Osteocyte (in vitro differentiated cells): Measurements from ENCODE around the gene PDE4D. TPM values are rescaled to one million over a fixed set of nuclear protein-coding genes. Genes with fewer than 3 reads are reported as not detected.

Experiments used
- DNase-seq: peaks from one replicate; pipeline ENCODE4 v3.0.0; 2021; ENCODE audit warnings: mixed read lengths; ENCODE audit not compliant: unreplicated experiment; ENCODE audit errors: extremely low spot score
- H3K27ac Mint-ChIP-seq: one replicate; pipeline ENCODE4 v1.8.0; 2021; ENCODE audit warnings: mild to moderate bottlenecking, mixed read lengths; ENCODE audit not compliant: unreplicated experiment
- H3K27me3 Mint-ChIP-seq: one replicate; pipeline ENCODE4 v1.8.0; 2021; ENCODE audit warnings: mixed read lengths; ENCODE audit not compliant: unreplicated experiment
- H3K36me3 Mint-ChIP-seq: one replicate; pipeline ENCODE4 v1.8.0; 2021; ENCODE audit warnings: mixed read lengths; ENCODE audit not compliant: unreplicated experiment
- H3K4me1 Mint-ChIP-seq: one replicate; pipeline ENCODE4 v1.8.0; 2021; ENCODE audit warnings: mixed read lengths; ENCODE audit not compliant: unreplicated experiment
- H3K4me3 Mint-ChIP-seq: one replicate; pipeline ENCODE4 v1.8.0; 2021; ENCODE audit warnings: mild to moderate bottlenecking, moderate library complexity, mixed read lengths; ENCODE audit not compliant: unreplicated experiment
- H3K9me3 Mint-ChIP-seq: one replicate; pipeline ENCODE4 v1.8.0; 2021; ENCODE audit warnings: mixed read lengths; ENCODE audit not compliant: unreplicated experiment
- CTCF ChIP-seq: fragments of 200-600 bp; sonication (generic); IDR thresholded peaks from 2 replicates; pipeline ENCODE4 v1.5.0; 2021; ENCODE audit warnings: antibody characterized with exemption, mild to moderate bottlenecking, moderate library complexity
- total RNA-seq: library from RNA; stranded (reverse); gene quantifications from 2 replicates; pipeline ENCODE4 v1.2.1, GENCODE V29; 2021

The PDE4D gene
- total RNA-seq, 1 donor from 2014 or later, result 24.2 TPM

- no peak for TF ChIP-seq CTCF
- DNase-seq, result no peak
- Mint-ChIP-seq H3K4me1 (peaks cover 17% of the 10 kb centered on the region), H3K27ac (no peak overlapping the region), H3K36me3 (no peaks in the 10 kb centered on the region), H3K4me3 (no peak overlapping the region), H3K27me3 (no peaks in the 10 kb centered on the region), H3K9me3 (no peaks in the 10 kb centered on the region)
These were observed 335.0 kb downstream of the PDE4D start for GRCh38 chr5:59558501-59558900.

- Mint-ChIP-seq H3K27ac (no peak overlapping the region), H3K27me3 (no peaks in the 10 kb centered on the region), H3K4me3 (no peak overlapping the region), H3K9me3 (no peaks in the 10 kb centered on the region), H3K4me1 (peaks cover 8% of the 10 kb centered on the region), H3K36me3 (no peaks in the 10 kb centered on the region)
- no peak for DNase-seq
- no peak for TF ChIP-seq CTCF
These were observed 336.0 kb downstream of the PDE4D start for GRCh38 chr5:59557572-59557971.

GRCh38 chr5:59555596-59555995, 337.9 kb downstream of the PDE4D start:
- Mint-ChIP-seq H3K9me3 (no peaks in the 10 kb centered on the region), H3K36me3 (no peaks in the 10 kb centered on the region), H3K4me3 (no peak overlapping the region), H3K27me3 (no peaks in the 10 kb centered on the region), H3K4me1 (peaks cover 3% of the 10 kb centered on the region), H3K27ac (no peak overlapping the region)
- no peak for DNase-seq
- no peak for TF ChIP-seq CTCF

GRCh38 chr5:59554501-59554900, 339.0 kb downstream of the PDE4D start:
- Mint-ChIP-seq H3K27ac (no peak overlapping the region), H3K27me3 (no peaks in the 10 kb centered on the region)

GRCh38 chr5:59553992-59554391, 339.5 kb downstream of the PDE4D start:
- H3K4me1 Mint-ChIP-seq, result no peaks in the 10 kb centered on the region
- H3K27me3 Mint-ChIP-seq, result no peaks in the 10 kb centered on the region
- no peak overlapping the region for H3K4me3 Mint-ChIP-seq
- no peak for DNase-seq
- H3K9me3 Mint-ChIP-seq, result no peaks in the 10 kb centered on the region
- no peak for TF ChIP-seq CTCF
- H3K27ac Mint-ChIP-seq, result no peak overlapping the region
- no peaks in the 10 kb centered on the region for H3K36me3 Mint-ChIP-seq

More at GRCh38 chr5:59554501-59554900, 339.0 kb downstream of the PDE4D start:
- Mint-ChIP-seq H3K4me1 (no peaks in the 10 kb centered on the region), H3K36me3 (no peaks in the 10 kb centered on the region), H3K9me3 (no peaks in the 10 kb centered on the region), H3K4me3 (no peak overlapping the region)
- no peak for DNase-seq
- no peak for TF ChIP-seq CTCF
